Esophagus muscularis mucosa (tissue), 3 donors: ENCODE measurements around the gene UBAP1.

Experiments
- POLR2A ChIP-seq: fragments of 450-650 bp; IDR thresholded peaks from one replicate; pipeline ENCODE4 v1.6.1; 2017; ENCODE audit warnings: antibody characterized with exemption, moderate library complexity, mild to moderate bottlenecking, low read depth
- TF ChIP-seq, protein P1 (sequence below), 3 experiments: fragments of 200-600 bp in 2 of 3; fragments of 450-650 bp in 1 of 3; sonication (generic) in 2 of 3; IDR thresholded peaks; one replicate each; pipeline ENCODE4 v1.5.1; 2017 to 2019; ENCODE audit warnings: antibody characterized with exemption in 3 of 3, mild to moderate bottlenecking in 2 of 3, moderate library complexity in 1 of 3

DNA sequence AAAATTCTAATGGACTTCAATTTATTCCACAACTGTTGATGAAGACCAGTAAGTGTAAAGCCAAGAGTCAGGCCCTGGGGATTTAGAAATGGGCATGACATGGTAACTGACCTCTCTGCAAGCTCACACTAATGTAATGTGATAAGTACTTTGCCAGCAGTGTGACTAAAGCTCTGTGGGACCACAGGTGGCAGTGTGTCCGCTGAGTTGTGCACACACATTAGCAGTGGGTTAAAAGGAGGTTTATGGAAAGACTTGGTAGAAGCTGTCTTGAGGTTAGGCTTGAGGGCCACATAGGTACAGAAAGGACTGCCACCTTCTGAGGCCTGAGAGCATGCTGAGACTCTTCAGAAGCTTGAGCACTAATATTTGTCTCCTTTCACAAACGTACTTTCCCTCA is 67.6 kb downstream of the UBAP1 start:
- TF ChIP-seq, protein P1, sequence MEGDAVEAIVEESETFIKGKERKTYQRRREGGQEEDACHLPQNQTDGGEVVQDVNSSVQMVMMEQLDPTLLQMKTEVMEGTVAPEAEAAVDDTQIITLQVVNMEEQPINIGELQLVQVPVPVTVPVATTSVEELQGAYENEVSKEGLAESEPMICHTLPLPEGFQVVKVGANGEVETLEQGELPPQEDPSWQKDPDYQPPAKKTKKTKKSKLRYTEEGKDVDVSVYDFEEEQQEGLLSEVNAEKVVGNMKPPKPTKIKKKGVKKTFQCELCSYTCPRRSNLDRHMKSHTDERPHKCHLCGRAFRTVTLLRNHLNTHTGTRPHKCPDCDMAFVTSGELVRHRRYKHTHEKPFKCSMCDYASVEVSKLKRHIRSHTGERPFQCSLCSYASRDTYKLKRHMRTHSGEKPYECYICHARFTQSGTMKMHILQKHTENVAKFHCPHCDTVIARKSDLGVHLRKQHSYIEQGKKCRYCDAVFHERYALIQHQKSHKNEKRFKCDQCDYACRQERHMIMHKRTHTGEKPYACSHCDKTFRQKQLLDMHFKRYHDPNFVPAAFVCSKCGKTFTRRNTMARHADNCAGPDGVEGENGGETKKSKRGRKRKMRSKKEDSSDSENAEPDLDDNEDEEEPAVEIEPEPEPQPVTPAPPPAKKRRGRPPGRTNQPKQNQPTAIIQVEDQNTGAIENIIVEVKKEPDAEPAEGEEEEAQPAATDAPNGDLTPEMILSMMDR (IDR thresholded peaks at IDR 0.05) = no peak
- no peak for TF ChIP-seq POLR2A
